Sigmoid colon (tissue), 7 donors: ENCODE results near the gene ATP13A2. TPM values are rescaled to one million over a fixed set of nuclear protein-coding genes. Genes with fewer than 3 reads are reported as not detected.
"Not testable (repeated sequence)": the region's sequence is repeated elsewhere in the genome, so short reads cannot be mapped to it uniquely, and the experiment has no call there.

Experiments used
- DNase-seq: peaks from one replicate; pipeline ENCODE4 v3.0.0-alpha.2; 2019
- H3K27ac ChIP-seq, 4 donors: fragments of 200-600 bp; sonication (generic); one replicate each; pipeline ENCODE4 v1.5.1; 2016 to 2019; ENCODE audit warnings: mild to moderate bottlenecking in 1 of 4
- H3K27me3 ChIP-seq, 3 donors: fragments of 200-600 bp; sonication (generic); one replicate each; pipeline ENCODE4 v1.5.1; 2019; ENCODE audit warnings: mild to moderate bottlenecking in 1 of 3
- H3K36me3 ChIP-seq, 4 donors: fragments of 200-600 bp; sonication (generic); one replicate each; pipeline ENCODE4 v1.5.1; 2016 to 2019
- H3K4me1 ChIP-seq, 4 donors: fragments of 200-600 bp; sonication (generic); one replicate each; pipeline ENCODE4 v1.5.1; 2017 to 2019
- H3K4me3 ChIP-seq, 4 donors: fragments of 200-600 bp; sonication (generic); one replicate each; pipeline ENCODE4 v1.5.1; 2017 to 2019; ENCODE audit warnings: mild to moderate bottlenecking in 2 of 4, moderate library complexity in 1 of 4
- H3K9me3 ChIP-seq, 4 donors: fragments of 200-600 bp in 3 of 4; sonication (generic) in 3 of 4; one replicate each; pipeline versions ENCODE4 v1.5.1 to v1.6.1; 2013 to 2019
- EP300 ChIP-seq, 4 donors: sonication (generic); formaldehyde crosslinking; IDR thresholded peaks; one replicate each; pipeline ENCODE4 v1.6.1; 2017; ENCODE audit warnings: antibody characterized with exemption in 4 of 4
- POLR2A ChIP-seq, 2 donors: fragments of 450-650 bp; IDR thresholded peaks; one replicate each; pipeline ENCODE4 v1.6.1; 2016; ENCODE audit warnings: antibody characterized with exemption in 2 of 2, mild to moderate bottlenecking in 2 of 2, moderate library complexity in 2 of 2
- POLR2AphosphoS5 ChIP-seq, 4 donors: sonication (generic); formaldehyde crosslinking; IDR thresholded peaks; one replicate each; pipeline ENCODE4 v1.6.1; 2017; ENCODE audit warnings: antibody characterized with exemption in 4 of 4
- WGBS, 2 donors: extraction: QIAGEN DNeasy Blood & Tissue Kit; methylation state at CpG; one replicate each; pipeline ENCODE4 v1.1.7; 2013; 5-methylcytosine and 5-hydroxymethylcytosine counted together
- intact Hi-C: fragments of 100-400 bp; cut with DNase I; formaldehyde crosslinking; loops from one replicate; pipeline ENCODE4 v1.15.1; 2023
- polyA plus RNA-seq, 3 donors: library from polyadenylated mRNA; stranded (reverse); fragments of 200-250 nt; gene quantifications; one replicate each; pipeline ENCODE4 v1.2.3, GENCODE V29; 2013
- total RNA-seq, 4 donors: library from RNA; depleted of rRNA; stranded (reverse); fragments of >200 nt; gene quantifications; one replicate each; pipeline ENCODE4 v1.1.0, GENCODE V29; 2016
- TF ChIP-seq, protein P1 (sequence below), 4 experiments: fragments of 450-650 bp in 3 of 4; fragments of 200-600 bp in 1 of 4; IDR thresholded peaks; one replicate each; pipeline ENCODE4 v1.5.1; 2016 to 2019; ENCODE audit warnings: antibody characterized with exemption in 4 of 4, mild to moderate bottlenecking in 3 of 4, moderate library complexity in 2 of 4
- donor health status: healthy with polysubstance abuse.
- donor health status: Bipolar disorder and iron deficiency.
- donor health status: healthy.

ATP13A2 gene
- total and polyA plus RNA-seq, 7 donors = 6.6 to 47.2 (median 15.6) TPM

DNA sequence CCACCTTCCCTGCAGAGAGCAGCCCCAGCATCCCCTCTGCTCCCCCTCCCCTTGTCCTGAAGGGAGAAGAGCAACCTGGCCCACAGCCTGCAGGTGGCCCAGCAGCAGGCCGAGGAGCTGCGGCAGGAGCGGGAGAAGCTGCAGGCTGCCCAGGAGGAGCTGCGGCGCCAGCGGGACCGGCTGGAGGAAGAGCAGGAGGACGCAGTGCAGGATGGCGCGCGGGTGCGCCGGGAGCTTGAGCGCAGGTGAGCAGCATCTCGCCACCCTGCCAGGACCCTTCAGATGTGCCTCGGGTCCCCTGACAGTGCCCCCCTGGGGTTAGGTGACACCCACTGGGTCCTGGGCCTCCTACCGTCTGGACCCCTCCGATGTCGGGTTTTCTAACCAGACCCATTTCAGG lies 67.7 kb downstream of the ATP13A2 start:
- no peak for DNase-seq
- TF ChIP-seq POLR2AphosphoS5 (IDR thresholded peaks at IDR 0.05) = no peak
- peaks cover 0 to 80% (median 23%) of the 10 kb centered on the region in 4 donors for H3K36me3 ChIP-seq
- H3K4me1 ChIP-seq = no peaks in the 10 kb centered on the region
- no peak overlapping the region for H3K27ac ChIP-seq
- no peak overlapping the region for H3K4me3 ChIP-seq
- WGBS, 2 donors = 93 to 95% methylated on average over 19 of the region's 19 CpGs
- no peaks in the 10 kb centered on the region for H3K9me3 ChIP-seq
- H3K27me3 ChIP-seq = no peaks in the 10 kb centered on the region
- intact Hi-C loops = no loop called here

DNA sequence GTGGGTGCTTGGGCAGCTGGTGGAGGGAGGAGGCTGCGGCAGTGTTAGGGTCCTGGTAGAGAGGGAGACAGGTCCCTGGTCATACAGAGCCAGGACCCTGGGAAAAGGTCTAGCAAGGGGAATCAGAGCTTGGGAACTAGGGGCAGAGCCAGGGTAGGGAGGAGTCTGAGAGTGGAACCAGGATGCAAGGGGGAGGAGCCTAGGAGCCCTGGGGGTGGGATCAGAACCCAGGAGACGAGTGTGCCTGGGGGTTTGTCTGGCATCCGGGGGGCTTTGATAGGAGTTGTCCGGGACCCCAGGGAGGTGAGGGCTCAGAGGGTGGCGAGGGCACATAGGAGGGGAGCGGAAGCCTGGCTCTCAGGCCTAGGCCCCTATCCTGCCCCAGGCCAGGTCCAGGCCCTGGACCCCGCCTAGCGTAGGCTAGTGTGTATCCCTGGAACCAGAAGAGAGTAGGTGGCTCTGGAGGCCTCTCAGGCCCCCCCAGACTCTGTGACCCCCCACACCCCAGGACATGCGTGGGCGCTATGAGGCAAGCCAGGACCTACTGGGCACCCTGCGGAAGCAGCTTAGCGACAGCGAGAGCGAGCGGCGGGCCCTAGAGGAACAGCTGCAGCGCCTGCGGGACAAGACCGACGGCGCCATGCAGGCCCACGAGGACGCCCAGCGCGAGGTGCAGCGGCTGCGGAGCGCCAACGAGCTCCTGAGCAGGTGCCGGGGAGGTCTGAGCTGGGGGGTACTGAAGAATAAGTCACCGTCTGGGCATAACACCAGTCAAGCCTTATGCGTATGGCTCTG lies 72.1 kb downstream of the ATP13A2 start:
- H3K4me3 ChIP-seq, H3K27ac ChIP-seq, H3K9me3 ChIP-seq, H3K27me3 ChIP-seq, intact Hi-C loops, H3K4me1 ChIP-seq, DNase-seq: not testable (repeated sequence)
- peaks cover 0 to 83% (median 25%) of the 10 kb centered on the region in 4 donors for H3K36me3 ChIP-seq
- 95 to 96% methylated on average over 32 of the region's 32 CpGs for WGBS, 2 donors

DNA sequence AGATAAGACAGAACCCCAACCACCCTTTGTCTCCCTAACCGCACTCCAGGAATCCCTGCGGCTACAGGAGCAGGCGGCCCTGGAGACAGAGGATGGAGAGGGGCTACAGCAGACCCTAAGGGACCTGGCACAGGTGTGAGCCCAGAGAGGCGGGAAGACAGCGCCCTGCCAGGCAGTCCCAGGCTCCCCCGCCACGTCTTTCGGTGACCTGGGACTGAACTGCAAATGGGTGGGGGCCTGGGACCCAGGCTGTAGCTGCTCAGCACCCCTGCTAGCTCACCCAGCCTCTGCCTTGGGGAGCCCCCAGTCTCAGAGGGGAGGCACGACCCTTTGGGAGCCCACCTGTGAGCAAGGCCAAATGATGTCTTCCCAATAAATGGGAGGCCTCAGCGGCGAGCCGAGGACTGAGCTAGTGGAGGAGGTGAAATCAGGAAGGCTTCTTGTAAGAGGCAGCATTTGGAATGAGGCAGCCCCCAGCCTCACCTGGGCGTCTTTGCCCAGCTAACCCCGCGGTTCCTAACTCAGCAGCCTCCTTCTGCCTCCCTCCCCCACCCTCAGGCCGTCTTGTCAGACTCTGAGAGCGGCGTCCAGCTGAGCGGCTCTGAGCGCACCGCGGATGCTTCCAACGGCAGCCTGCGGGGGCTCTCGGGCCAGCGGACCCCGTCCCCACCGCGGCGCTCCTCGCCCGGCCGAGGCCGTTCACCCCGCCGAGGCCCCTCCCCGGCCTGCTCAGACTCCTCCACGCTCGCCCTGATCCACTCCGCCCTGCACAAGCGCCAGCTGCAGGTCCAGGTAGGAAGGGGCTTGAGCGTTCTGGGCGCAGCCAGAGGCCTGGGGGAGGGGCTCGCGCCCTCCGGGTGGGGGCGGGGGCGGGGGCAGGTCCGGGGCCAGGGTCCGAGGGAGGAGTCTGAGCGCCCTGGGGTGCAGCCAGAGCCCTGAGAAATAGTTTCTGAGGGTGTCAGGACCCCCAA lies 73.1 kb downstream of the ATP13A2 start:
- no peaks in the 10 kb centered on the region for H3K4me1 ChIP-seq
- H3K36me3 ChIP-seq = peaks cover 0 to 81% (median 24%) of the 10 kb centered on the region in 4 donors
- no peaks in the 10 kb centered on the region for H3K9me3 ChIP-seq
- no peak overlapping the region for H3K27ac ChIP-seq
- 87 to 92% methylated on average over 51 of the region's 51 CpGs for WGBS, 2 donors
- intact Hi-C loops = no loop called here
- no peaks in the 10 kb centered on the region for H3K27me3 ChIP-seq
- H3K4me3 ChIP-seq = no peak overlapping the region
- DNase-seq = no peak
- TF ChIP-seq POLR2AphosphoS5 (IDR thresholded peaks at IDR 0.05) = no peak
- no peak for TF ChIP-seq POLR2A (IDR thresholded peaks at IDR 0.05)
- no peak for TF ChIP-seq EP300 (IDR thresholded peaks at IDR 0.05)
- TF ChIP-seq, protein P1, sequence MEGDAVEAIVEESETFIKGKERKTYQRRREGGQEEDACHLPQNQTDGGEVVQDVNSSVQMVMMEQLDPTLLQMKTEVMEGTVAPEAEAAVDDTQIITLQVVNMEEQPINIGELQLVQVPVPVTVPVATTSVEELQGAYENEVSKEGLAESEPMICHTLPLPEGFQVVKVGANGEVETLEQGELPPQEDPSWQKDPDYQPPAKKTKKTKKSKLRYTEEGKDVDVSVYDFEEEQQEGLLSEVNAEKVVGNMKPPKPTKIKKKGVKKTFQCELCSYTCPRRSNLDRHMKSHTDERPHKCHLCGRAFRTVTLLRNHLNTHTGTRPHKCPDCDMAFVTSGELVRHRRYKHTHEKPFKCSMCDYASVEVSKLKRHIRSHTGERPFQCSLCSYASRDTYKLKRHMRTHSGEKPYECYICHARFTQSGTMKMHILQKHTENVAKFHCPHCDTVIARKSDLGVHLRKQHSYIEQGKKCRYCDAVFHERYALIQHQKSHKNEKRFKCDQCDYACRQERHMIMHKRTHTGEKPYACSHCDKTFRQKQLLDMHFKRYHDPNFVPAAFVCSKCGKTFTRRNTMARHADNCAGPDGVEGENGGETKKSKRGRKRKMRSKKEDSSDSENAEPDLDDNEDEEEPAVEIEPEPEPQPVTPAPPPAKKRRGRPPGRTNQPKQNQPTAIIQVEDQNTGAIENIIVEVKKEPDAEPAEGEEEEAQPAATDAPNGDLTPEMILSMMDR (IDR thresholded peaks at IDR 0.05) = no peak

DNA sequence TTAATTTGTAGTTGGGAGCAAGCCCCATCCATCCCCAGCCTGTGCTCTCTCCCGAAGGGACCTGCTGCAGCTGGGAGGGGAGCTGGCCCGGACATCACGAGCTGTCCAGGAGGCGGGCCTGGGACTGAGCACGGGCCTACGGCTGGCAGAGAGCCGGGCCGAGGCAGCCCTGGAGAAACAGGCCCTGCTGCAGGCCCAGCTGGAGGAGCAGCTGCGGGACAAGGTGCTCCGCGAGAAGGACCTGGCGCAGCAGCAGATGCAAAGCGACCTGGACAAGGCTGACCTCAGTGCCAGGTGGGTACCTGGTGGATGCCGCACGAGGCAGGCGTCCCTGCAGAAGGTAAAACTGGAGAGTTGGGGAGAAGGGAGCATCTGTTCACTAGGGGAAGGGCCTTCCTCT lies 75.1 kb downstream of the ATP13A2 start:
- H3K4me3 ChIP-seq, H3K27ac ChIP-seq, H3K4me1 ChIP-seq, DNase-seq, intact Hi-C loops, H3K9me3 ChIP-seq, H3K27me3 ChIP-seq: not testable (repeated sequence)
- WGBS, 2 donors = 92 to 95% methylated on average over 16 of the region's 16 CpGs
- peaks cover 0 to 83% (median 23%) of the 10 kb centered on the region in 4 donors for H3K36me3 ChIP-seq

Other genes starting within 250 kb of the ATP13A2 start
- under 1 TPM; under 0.01 TPM for gene RNU1-2, start 115.9 kb downstream of the ATP13A2 start, total RNA-seq
- gene RNU1-2, start 115.9 kb downstream of the ATP13A2 start, polyA plus RNA-seq = not detected
- gene CROCC, start 90.0 kb downstream of the ATP13A2 start, total RNA-seq = 10 to 100 TPM; 11.4 to 25.5 (median 20.3) TPM
- gene CROCC, start 90.0 kb downstream of the ATP13A2 start, polyA plus RNA-seq = 10 to 100 TPM in 1 of 3 donors, 1 to 10 TPM in 2; 3.5 to 24.3 (median 7.8) TPM
- 10 to 100 TPM in 3 of 4 donors, 1 to 10 TPM in 1; 7.1 to 26.6 (median 14.1) TPM for gene MFAP2, start 31.3 kb downstream of the ATP13A2 start, total RNA-seq
- 1 to 10 TPM in 2 of 3 donors, not detected in 1; 3.6 to 7.4 TPM for gene MFAP2, start 31.3 kb downstream of the ATP13A2 start, polyA plus RNA-seq
- gene SDHB, start 42.1 kb upstream of the ATP13A2 start, total RNA-seq = 100 to 1,000 TPM; 109 to 228 (median 141) TPM
- gene SDHB, start 42.1 kb upstream of the ATP13A2 start, polyA plus RNA-seq = 100 to 1,000 TPM; 173 to 398 (median 274) TPM
- 1 to 10 TPM in 1 of 4 donors, under 1 TPM in 3; 0.27 to 1.1 (median 0.34) TPM for gene PADI2, start 107.5 kb upstream of the ATP13A2 start, total RNA-seq
- 100 to 1,000 TPM in 2 of 3 donors, 10 to 100 TPM in 1; 21.9 to 169 (median 142) TPM for gene PADI2, start 107.5 kb upstream of the ATP13A2 start, polyA plus RNA-seq
- not detected for gene PADI1, start 193.2 kb upstream of the ATP13A2 start, total RNA-seq
- under 1 TPM; under 0.01 to 0.92 (median 0.63) TPM for gene PADI1, start 193.2 kb upstream of the ATP13A2 start, polyA plus RNA-seq
- not detected for gene PADI3, start 237.2 kb upstream of the ATP13A2 start, total RNA-seq
- gene PADI3, start 237.2 kb upstream of the ATP13A2 start, polyA plus RNA-seq = under 1 TPM in 1 of 3 donors, not detected in 2; 0.51 TPM